COLO829 (cell line): ENCODE data around the gene VWA7.
"Not testable (repeated sequence)": the region's sequence is repeated elsewhere in the genome, so short reads cannot be mapped to it uniquely, and the experiment has no call there.

Experiments used
- DNase-seq: peaks from one replicate; pipeline ENCODE4 v3.0.0; 2012; ENCODE audit warnings: low spot score

The VWA7 gene

DNA sequence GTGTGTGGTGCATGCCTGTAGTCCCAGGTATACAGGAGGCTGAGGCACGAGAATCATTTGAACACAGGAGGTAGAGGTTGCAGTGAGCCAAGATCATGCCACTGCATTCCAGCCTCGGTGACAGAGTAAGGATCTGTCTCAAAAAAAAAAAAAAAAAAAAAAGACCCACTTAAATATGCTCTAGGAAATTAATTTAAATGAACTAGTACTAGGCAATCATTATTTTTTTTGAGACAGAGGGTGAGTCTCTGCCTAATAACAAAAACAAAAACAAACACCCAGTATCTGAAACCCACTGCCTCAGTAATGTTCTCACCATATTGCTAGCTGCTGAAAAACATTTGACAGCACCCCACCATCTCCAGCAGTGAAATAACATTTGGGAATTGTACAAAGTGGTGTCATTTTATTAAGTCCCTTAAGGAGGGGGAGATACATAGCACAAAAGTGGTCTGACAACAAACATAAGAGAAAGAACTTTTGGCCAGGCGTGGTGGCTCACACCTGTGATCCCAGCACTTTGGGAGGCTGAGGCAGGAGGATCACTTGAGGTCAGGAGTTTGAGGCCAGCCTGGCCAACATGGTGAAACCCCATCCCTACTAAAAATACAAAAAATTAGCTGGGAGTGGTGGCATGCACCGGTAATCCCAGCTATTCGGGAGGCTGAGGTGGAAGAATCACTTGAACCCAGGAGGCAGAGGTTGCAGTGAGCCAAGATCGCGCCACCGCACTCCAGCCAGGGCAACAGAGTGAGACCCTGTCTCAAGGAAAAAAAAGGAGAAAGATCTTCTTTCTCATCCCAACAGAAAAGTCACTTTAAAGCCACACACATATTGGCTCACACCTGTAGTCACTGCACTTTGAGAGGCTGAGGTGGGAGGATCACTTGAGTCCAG, 24.2 kb upstream of the VWA7 start:
- DNase-seq = not testable (repeated sequence)

DNA sequence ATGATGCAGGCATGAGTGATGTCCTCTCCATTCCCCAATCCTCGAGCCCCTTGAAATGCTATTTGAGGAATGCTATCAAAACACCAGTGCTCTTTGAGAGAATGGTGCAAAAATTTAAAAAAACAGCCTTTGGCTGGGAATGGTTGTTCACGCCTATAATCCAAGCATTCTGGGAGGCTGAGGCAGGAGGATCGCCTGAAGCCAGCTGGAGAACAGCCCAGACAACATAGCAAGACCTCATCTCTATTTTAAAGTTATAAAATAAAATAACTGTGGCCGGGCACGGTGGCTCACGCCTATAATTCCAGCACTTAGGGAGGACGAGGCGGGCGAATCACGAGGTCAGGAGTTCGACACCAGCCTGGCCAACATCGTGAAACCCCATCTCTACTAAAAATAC, 22.7 kb upstream of the VWA7 start:
- no peak for DNase-seq

DNA sequence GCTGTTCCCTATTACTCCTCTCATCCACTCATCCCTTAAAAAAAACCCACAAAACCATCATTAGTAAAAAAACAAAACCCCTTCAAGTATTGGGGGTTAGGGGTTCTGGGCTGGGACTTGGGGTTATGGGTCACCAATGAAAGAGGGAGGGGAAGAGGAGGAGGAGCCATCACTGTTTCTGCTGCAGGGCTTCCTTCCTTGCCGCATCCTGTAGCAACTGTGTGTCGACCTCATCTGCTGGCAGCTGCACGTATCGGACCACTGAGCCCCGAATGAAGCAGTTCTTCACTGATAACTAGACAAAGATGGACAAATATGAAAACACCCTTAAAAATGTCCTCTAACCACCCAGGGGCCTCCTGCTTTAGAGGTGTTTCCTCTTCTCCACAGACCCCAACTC, 20.5 kb upstream of the VWA7 start:
- DNase-seq = no peak

DNA sequence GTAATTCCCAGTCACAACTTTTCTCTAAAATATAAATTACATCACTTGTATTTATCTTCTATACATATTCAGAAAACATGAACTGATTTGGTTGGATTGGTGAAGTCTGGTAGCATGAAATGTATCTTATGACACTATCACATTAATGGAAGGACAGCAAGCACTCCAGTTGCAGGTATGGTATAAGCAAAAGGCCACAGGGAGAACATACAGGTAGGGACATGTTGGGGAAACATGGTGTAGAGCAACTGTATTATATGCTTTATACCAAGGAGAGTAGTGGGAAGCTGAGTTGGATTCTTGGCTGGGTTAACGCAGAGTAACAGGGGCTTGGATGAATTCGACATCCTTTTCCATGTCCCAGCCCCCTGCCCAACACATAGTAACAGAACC, 19.9 kb upstream of the VWA7 start:
- no peak for DNase-seq

DNA sequence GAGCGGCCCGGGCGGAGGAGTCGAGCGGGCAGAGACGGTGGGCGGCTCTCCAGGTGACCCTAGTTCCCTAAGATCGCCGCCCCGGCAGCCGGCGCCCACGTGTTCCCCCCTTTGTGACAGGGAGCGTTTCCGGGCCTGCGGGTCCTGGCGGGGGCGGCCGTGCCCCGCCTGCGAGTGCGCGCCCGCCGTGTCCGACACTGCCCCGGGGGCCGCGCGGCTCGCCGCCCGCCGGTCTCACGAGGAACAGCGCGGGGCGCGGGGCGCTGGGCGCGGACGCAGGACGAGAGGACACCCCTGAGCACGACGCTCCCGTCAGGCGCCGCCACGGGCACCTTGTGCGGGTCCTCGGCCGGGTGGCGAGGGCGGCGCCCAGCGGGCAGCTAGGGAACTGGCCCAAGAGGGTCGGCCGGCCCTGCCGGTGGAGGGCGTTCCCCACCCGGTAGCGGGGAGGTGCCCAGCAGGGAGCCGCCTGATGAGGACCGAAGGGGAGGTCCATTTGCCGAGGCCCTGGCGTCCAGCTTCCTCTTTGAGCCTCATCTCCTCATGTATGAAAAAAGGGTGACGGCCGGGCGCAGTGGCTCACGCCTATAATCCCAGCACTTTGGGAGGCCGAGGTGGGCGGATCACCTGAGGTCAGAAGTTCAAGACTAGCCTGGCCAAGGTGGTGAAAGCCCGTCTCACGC, 18.6 kb upstream of the VWA7 start, which contains the start of gene VARS1:
Gene VARS1, minus strand, starts transcription at position 137 of the 683 bp plus-strand sequence. CDS start 535 bp downstream, outside the sequence.
- peak; percentile 98 for DNase-seq

DNA sequence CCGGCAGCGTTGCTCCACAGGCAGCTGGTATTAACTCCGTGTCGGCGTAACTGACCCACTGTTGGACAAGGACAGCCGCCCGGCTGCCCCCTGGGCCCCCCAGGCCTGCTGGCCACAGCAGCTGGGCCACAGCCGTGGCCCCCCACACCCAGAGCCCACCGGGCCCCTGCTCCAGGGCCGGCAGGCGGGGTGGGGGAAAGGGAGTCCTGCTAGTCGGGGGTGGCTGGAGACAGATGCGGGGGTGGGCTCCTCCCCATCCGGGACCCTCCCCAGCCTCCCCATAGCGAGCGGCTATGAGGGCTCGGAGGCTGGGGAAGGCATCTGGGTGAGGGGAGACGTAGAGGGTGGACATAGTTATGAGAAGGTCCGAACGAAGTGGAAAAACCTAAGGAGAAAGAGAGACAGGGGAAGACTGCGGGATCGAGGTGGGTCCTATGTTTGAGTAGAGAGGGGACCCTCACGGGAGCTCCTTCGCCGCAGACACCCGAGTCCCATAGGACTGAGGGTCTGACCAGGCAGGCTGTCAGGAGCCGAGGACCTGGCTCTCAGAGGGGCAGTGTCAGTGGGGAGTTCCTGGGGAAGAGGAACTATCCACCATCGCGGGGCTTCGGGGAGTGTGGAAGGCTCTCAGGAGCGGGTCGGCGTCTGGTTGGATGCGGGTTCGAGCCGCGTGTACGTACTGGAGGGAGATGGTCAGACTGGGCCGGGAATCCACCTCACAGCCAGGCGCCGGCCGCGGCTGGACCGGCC, 17.9 kb upstream of the VWA7 start:
- DNase-seq = peak; percentile 48

DNA sequence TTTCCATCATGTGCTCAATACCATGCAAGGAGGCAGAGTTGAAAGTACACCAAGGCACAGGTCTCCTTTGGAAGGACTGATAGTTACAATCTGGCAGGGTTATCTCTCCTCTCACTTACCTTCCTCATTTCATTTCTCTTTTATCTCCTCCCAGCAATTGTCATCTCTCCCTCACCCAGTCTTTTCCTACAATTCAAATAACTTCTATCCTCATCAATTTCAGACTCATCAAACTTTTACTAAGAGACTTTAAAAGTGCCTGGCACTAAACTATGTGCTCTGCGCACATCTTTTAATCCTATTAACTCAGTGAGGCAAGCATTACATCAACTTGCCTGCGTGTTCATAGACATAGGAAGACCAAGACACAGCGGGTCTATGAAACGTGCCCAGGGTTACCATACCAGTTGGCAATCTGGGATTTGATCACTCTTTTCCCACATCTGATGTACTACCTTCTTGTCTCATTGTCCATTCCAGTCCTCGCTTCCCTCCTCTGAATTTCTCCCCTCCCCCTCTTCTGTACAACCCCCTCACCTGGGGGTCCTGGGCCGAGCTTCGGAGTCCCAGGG, 17.3 kb upstream of the VWA7 start:
- no peak for DNase-seq

DNA sequence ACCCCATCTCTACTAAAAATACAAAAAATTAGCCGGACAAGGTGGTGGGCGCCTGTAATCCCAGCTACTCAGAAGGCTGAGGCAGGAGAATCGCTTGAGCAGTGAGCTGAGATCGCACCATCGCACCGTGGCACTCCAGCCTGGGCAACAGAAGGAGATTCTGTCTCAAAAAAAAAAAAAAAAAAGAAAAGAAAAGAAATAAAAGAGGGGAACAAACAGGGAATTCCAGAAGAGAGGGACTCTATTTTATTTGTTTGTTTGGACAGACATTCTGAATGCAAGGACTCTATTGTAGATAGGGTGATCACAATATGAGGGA, 16.8 kb upstream of the VWA7 start:
- not testable (repeated sequence) for DNase-seq

DNA sequence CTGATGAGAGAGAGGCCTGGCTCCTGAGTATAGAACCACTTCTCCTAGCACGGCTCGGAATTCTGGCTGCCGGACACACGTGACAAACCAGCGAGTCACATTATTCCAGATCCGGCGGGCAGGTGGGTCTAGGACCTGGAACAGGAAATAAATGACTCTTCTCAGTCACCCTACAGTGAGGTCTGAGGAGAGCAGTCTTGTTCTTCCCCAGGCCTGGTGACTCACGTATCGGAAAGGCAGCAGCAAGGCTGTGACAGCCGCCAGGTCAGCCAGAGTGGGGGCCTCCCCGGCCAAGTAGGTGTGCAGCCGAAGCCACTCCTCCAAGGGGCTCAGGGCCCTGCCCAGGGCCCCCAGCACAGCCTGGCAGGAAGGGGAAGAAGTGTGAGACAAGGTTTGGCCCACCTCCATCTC, 15.6 kb upstream of the VWA7 start:
- no peak for DNase-seq

DNA sequence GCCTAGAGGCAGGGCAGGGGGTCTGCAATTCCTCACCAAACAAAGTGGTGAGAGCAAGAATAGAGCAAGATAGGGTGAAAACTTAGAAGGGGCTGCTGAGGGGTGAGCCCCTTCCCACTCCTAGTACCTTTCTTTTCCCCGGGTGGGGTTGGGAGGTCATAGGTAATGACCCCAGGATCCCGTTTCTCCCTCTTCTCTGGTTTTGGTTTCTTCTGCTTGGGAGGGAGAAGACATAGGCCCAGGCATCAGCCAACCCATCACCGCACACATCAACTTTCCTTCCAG, 14.9 kb upstream of the VWA7 start:
- DNase-seq = no peak

DNA sequence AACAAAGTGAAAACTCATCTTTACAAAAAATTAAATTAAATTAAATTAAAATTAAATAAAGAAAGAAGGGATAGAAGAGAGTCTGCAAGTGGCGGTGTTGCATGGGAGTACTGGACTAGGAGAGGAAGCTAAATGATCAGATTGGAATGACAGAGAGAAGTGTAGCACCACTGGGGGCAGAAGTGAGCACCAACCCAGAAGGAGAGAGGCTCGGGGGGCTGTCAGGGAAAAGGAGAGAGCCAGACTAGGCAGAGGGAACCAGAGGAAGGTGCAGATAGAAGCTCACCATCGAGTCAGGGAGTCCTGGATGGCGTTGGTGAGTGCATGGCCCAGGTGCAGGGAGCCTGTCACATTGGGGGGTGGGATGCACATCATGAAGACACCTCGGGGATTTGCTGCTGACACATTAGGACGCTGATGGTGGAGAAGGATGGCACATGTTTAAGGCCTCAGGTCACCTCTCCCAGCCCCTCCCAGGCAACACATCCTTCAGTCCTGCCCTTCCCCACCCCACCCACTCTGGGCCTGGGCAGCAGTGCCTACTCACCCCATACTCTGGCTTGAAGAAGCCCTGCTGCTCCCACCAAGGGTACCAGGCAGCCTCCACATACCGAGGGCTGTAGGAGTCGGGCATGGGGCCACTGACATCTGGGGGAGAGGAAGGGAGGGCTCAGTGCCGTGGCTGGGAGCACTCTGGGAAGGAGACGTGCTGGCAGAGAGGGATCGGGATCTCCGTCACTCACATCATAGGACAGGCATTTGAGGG, 14.4 kb upstream of the VWA7 start:
- DNase-seq = peak; percentile 56

DNA sequence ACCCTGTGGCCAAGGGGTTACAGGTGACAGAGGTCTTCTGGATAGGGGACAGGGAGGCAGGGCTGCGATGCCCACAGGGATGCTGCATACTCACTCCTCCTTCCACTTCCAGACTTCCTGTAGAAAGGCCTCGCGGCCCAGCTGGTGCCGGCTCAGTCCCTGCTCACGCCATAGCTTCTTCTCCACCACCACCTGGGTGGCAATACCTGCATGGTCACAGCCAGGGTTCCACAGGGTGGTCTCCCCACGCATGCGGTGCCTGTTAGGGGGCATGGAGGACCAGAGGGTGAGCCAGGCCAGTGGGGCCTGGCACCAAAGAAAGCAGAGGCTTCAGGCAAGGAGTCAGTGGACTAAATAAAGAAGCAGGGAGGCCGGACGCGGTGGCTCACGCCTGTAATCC, 8.3 kb upstream of the VWA7 start:
- no peak for DNase-seq

DNA sequence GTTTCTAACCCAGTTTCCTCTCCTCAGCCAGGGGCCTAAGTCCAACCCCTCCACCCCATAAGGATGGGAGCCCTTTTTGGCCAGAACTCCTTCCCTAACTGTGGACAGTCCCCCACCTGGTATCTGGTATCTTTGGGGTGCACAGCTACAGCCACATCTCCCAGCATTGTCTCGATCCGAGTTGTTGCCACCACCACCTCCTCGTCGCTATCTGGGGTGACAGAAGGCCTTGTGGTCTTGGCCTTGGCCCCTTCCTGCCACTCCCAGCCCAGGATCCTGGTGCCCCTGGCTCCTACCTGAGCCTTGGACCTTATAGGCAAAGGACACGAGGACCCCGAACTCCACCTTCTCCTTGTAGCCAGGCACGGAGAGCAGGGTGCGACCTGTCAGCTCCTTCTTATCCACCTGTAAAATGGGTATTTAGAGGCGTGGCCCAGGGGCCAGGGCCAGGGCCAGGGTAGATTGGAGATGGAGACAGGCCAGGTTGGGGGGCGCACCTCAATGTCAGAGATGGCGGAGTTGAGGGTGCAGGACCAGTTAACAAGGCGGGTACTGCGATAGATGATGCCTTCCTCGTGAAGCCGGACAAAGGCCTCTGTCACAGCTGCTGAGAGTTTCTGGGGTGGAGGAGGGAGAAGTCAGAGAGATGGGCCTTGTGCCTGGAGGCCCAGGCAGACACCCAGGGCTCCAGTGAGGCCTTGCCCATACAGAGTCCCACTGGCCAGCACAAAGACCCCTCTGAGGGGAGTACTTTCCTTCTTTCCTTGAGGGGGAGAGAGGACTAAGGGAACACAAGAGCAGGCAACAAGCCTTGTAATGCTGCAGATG, 7.2 kb upstream of the VWA7 start:
- no peak for DNase-seq

DNA sequence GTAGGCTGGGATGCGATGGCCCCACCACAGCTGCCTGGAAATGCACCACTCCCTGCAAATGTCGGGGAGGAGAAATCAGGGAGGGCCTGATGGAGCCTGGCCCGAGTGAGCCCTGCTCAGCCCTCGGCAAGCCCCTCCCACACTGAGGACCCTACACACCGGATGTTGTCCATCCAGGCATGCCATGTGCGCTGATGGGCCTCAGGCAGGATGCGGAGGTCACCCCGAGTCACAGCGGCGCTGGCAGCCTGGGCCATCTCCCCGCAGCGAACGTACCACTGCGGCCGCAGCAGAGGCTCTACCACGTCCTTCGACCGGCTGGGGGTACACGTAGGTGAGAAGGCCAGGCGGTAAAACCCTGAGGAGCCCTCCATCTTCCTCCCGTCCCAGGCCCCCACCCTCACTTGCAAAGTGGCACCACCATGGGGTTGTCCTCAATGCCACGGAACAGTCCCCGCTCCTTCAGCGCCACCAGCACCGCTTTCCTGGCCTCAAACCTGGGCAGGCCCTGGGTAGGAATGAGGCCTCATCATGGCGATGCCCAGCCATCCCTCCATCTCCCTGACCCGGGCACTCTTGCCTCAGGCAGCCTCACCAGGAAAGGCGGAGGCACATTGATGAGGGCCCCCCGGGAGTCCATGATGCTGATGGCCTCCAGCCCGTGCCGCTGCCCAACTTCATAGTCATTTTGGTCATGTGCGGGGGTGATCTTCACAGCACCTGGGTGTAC, 5.2 kb upstream of the VWA7 start:
- DNase-seq = no peak

DNA sequence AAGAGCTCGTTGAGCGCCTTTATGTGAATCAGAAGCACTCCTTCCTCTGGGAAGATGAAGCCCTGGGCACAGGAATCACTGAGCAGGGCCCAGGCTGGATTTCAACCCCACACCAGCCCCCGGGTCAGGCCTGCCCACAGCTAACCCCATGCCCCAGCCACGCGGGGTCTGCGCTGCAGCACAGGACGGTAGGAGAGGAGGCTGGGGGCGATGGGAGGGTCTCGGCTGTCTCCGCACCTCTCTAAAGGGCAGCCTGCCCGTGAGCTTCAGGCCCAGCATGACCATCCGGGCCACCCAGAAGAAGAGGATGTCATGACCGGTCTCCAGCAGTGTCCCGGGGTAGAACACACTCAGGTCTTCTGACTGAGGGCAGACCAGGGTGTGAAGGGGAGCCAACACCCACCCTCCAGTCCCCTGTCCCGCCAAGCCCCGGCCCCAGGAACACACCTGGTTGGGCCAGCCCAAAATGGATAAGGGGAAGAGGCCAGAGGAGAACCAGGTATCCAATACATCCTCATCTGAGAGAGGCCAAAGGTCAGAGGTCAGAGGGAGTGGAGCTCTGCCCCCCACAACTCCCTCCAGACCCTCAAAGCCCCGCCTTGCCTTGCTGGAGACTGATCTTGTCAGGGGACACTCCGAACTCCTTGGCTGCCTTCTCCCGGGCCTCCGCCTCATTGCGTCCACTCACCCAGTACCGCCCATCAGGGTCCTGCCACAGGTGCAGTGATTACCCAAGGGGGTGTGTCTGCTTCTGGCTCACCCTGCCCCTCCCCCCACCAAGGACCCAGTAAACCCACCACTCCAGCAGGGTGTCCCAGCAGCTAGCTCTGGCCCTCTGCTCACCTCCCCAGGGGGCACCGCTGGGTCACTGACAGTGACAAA, 4.4 kb upstream of the VWA7 start:
- DNase-seq = no peak

DNA sequence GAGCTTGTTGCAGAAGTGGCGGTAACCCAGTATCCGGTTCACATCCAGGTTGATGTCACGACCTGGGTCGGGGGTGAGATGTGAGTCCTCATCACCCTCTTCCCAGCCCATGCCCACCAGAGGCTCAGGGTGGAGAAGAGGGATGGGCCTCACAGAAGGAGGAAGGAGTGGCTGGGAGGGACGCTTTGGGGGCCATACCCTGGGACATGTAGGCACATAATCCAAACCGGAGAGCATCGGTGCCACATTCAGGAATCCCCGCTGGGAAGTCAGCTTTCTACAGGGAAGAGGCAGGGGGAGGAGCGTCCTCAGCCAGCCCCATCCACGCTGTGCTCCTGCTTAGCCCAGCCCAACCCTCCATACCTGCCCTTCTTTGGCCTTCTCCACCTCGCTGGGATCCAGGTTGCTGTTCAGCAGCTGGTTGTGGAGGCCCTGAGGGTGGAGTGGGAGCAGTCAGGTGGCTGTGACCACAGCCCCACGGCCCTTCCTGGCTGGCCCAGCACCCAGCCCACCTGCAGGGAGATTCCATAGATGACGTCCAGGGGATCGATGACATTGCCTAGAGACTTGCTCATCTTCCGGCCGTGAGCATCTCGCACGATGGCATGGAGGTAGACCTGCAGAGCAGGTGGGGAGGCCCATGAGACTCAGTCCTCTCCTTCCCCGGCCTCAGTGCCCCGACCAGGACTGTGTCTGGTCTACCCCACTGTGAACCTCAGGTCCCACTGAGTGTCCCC, 3.5 kb upstream of the VWA7 start:
- DNase-seq = no peak

DNA sequence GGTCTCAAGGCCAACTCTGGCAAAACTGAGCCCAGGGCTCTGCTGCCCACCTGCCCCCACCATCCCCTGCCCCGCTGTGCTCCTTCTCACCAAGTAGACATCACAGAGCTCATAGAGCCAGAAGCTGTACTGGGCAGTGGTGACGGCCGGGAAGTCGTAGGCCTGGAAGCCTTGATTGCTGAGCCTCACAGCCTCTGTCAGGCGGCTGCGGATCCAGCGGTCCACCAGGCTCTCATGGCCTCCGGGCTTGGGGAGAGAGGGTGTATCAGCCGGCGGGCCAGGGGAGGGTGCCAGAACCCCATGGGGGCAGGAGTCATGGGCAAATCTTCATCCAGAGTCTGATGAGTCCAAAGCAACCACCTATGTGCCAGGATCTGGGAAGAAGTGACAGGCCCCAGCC, 2.8 kb upstream of the VWA7 start:
- no peak for DNase-seq

DNA sequence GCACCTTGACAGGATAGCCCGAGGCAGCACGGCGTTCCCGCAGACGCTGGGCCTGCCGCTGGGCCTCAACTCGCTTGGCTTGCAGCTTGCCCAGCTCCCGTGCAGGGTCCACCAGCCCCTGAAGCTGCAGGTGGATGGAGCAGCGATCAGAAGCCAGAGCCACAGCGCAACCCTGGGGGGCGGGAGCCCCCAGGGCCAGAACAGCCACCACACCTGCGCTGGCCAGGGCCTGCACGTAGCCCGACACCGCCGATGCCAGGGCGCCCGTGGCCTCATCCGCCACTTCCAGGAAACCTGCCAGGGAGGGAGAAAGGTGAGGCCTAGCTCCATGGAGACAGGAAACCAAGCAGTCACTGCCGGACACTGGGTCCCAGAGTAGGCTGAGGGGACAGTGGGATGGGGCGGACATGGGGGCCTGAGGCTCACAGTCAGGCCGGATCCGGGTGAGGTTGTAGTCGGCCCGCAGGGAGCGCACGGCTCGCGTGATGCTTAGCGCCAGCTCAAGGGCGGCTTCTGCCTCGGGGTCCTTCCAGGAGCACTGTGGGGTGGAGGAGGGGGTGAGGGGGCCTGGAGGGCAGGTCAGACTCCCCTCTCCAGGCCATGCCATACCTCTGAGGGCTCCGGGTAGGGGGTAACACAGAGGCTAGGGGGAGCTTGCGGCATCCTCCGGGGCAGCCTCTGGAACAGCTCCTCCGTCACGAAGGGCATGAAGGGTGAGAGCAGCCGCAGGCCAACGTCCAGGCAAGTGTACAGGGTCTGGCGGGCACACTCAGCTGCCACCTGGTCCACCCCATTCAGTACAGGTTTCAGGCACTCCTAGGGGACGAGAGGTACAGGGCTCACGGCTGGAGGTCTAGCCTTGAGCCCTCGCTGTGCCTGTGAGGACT, 2.1 kb upstream of the VWA7 start:
- DNase-seq = no peak
